SHP77 treated with DMSO at 0.1 percent for 48 hours (cell line): ENCODE results near the gene GSTO2.

Source experiments
- DNase-seq: peaks from one replicate; lab custom pipeline; 2025; lab: John Stamatoyannopoulos, UW

Gene GSTO2

DNA sequence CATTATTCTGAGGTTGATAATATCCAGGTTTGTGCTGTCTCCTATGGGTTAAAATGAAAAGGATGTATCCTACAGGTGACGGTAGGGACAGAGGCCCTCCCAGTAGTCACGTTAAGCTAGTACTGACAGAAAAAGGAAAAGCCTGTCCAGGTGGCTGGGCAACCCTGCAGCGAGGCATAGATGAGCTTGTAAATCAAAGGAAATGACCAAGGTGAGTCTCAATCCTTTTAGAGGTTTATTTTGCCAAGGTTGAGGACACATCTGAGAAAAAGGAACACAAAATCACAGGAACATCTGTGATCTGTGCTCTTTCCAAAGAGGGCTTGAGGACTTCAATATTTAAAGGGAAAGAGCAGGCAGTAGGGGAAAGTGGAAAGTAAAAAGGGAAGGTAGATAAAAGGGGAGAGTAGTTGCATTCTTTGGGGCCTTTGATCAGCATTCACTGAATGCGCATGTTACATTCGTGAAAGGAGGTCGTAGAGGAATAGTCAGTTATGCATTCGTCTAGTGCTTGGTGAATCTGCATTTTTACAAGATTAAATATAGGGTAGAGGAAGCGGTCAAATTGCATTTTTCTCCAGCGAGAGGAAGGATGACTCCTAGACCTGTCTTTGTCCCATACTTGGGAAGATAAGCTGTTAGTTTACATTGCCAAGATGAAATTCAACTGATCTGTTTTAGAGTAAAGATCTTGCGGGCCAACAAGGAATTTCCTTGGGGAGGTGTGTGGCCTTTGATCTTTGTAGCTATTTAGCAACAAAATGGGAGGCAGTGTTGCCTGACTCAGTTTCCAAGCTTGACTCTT is 15.2 kb upstream of the GSTO2 start:
- DNase-seq: no peak

DNA sequence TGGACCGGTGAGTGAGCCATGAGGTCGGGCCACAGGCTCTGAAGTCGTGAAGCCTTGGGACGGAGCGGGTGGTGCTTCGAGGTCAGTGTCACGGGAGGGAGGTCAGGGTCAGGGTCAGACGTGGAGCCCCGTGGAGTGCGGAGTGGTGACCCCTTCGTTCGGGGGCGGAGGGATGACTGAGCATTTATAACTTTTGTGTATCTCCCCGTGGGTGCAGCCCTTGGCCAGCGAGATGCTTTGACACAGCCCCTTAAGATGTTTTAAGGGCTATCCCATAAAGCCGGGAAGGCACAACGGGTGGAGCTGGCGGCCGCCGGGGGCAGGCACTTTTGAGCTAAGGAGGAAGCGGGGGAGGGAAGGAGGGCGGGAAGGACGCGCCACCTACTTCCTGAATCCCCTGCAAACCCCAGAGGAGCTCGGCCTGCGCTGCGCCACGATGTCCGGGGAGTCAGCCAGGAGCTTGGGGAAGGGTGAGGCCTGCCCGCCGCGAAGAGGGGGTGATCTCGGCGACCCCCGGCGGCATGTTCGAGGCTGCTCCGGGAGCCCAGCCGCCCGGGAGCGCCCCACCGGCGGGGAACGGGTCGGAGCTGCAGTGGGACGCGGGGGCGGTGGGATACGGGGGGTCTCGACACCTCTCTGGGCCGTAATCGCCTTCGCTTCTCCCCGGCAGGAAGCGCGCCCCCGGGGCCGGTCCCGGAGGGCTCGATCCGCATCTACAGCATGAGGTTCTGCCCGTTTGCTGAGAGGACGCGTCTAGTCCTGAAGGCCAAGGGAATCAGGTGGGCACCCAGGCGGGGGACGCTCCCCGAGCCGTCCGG is 14.3 kb upstream of the GSTO2 start, which contains the start of gene GSTO1:
GSTO1 (plus strand) TSS at position 400 of the 818 bp plus-strand sequence; CDS start at position 437, 37 bp downstream.
- DNase-seq: no peak

DNA sequence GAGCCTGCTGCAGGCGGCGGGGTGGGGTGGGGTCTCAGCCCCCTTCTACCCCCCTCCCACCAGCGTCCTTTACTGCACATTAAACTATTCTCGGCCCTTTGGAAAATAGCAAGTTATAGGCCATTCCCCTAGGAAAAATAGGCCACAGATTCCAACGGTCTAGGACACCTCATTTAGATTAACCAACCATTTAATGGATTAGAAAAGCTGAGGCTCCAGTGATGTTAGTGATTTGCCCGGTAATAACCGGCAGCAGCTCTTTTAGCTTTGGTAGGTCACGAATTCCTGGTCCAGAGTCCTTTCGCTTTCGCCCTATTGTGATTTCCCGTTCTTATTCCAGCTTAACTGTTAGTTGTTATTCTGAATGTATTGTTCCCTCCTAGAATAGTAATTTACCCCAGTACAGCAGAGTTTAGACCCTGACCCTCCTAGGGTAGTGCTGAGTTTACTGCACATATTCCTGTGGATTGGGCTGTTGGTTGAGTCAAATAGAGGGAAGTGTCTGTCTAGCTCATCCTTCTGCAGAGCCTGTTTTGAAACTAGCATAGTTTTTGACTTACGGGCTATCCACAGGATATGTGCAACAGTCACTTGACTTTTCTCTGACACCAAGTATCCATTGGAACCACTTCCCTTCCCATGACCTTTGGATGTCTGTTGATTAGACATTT is 13.5 kb upstream of the GSTO2 start:
- no peak for DNase-seq

DNA sequence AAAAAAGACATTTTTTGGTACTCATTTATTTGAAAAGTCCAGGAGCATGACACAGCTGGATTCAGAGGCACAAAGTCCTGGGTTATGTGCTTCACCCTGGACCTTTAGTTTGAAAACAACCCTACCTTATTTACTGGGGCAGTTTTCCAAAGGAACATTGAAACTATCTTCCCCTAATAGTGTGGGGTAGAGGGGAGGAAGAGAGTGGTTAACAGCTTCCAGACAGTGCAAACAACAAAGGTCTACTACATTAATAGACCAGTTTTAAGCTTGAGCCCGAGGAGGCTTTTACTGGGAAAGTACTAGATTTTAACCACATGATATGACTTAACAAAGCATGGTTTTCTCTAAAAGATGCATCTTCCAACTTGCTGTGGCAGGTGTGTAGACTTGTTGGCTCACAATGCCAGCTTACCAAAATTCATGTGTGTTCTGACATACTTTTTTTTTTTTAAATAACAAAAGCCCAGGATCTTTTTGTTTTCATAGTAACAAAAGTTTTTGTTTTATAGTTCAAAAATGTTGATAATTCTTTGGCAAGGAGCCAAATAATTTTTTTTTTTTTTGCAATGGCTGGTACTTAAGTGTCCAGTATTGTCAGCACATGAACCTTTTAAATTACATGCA is 12.5 kb upstream of the GSTO2 start:
- no peak for DNase-seq

DNA sequence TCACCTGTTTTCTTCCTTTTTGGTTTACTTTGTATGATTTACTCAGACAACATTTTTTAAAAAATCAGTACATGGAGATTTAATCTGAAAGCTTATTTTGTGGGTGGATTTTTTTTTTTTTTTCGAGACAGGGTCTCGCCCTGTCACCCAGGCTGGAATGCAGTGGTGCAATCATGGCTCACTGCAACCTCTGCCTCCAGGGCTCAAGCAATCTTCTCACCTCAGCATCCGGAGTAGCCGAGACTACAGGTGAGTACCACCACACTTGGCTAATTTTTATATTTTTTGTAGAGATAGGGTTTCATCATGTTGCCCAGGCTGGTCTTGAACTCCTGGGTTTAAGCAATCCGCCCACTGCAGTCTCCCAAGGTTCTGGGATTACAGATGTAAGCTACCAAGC is 11.7 kb upstream of the GSTO2 start:
- DNase-seq: no peak

DNA sequence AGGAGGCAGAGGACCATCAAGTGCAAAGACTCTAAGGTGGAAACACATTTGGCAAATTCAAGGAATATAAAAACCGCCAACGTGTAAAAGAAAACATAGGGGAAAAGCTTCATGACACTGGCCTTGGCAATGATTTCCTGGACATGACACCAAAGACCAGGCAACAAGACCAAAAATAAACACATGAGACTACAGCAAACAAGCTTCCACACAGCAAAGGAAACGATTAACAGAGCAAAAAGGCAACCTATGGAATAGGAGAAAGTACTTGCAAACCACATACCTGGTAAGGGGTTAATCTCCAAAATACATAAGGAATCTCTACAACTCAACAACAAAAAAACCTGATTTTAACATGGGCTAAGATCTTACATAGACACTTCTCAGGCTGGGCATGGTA is 10.8 kb upstream of the GSTO2 start:
- DNase-seq: no peak

DNA sequence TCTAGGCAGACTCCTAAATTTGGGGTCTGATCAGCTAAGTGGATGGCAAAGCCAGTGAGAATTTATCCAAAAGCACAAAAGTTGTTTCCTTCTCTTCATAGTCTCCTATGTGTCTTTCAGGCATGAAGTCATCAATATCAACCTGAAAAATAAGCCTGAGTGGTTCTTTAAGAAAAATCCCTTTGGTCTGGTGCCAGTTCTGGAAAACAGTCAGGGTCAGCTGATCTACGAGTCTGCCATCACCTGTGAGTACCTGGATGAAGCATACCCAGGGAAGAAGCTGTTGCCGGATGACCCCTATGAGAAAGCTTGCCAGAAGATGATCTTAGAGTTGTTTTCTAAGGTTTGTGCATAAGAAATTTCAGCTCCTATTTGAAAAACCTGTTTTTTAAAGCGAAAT is 9.5 kb upstream of the GSTO2 start:
- DNase-seq: no peak

DNA sequence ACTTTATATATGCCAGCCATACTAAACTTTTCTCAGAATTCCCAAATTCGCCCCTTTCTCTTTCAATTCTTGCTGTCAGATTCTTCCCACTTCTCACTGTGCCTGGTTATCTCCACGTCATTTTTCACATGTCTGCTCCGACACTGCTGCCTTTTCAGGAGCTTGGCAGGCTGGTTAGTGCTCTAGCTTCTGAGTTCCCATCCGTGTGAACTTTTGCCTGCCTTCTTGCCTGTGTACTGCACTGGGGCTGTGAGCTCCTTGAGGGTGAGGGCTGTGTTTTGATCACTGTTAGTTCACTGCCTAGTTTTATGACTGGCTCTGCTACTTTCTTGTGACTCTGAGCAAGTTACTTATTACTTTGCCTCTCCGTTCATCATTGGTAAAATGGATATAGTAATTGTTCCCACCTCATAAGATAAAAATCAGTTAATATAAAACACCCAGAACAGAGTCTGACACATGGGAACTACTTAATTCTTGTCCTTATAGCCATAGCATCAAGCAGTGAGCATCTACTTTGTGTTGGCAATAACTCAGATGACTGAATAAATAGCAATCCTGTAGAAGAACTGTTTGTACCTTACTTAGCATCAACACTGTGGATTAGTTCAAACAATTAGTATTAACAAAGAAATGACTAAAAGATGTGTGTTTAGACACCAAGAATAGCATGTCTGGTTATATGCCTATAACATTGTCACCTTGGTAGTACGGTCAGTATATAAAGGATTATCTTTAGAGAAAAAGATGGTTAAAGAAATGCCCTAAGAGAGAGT is 8.8 kb upstream of the GSTO2 start:
- DNase-seq: no peak

DNA sequence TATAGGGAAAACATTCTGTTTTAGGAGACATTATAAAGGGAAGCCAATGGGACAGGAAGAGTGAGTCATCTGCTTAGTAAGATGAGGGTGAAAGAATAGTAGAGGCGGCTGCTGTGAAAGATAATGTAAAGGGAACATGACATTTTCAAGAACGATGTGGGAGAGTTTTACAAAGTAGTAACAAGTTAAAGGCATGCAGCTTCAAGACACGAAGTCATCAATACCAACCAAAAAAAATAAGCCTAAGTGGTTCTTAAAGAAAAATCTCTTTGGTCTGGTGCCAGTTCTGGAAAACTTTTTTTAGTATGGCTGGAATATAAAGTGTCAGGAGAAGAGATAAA is 8.2 kb upstream of the GSTO2 start:
- no peak for DNase-seq

DNA sequence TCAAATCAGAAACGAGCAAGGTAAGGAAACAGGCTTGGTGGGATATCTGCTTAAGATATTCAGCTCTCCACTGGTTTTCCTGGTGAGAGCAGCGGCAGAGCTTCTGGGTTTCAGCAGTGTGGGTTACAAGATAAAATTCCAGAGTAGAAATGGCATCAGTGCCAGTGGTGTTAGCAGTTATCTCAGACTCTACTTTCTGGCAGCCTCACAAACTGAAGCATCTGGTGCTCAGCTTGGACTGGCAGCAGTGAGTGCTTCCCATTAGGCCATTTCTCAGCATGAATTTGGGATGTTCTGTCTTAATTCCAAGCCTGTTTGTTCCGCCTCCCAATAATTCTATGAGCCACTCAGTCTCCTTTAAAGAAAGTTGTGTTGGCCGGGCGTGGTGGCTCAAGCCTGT is 6.9 kb upstream of the GSTO2 start:
- no peak for DNase-seq

DNA sequence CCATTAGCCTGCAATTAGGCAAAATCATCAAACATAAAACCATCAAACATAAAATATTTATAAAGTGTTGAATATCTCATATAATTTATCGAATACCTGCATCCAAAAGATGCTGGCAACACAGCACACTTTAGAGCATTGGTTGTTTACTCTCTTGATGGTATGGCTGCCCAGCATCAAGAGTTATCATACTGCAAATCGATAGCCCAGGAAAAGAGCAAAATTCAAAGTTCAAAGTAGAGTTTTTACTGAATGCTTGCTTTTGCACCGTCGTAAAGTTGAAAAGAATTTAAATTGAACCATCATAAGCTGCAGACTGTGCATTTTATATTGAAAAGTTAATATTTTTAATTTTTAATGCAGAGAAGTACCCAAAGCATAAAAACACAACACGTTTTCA is 4.2 kb upstream of the GSTO2 start:
- DNase-seq: no peak

DNA sequence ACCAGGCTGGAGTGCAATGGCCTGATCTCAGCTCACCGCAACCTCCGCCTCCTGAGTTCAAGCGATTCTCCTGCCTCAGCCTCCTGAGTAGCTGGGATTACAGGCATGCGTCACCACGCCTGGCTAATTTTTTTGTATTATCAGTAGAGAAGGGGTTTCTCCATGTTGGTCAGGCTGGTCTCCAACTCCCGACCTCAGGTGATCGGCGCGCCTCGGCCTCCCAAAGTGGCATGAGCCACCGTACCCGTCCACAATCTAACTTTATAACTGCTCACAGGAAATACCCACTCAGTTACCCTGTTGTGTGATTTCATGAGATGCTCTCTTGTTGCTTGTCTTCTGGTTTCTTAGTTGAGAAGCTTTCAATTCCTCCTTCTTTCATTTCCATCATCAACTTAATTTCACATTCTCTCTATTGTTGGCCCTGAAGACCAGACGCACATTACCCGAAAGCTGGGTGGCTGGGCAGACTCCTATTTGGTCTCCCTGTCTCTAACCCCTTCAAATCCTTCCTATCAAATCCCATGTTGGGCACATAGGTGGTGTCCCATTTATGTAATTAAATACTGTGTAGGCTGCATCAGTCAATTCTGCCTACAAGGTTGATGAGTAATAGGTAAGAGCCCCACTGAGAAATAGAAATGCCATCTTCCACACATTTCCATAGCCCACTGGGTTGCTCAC is 1.1 kb upstream of the GSTO2 start:
- no peak for DNase-seq

DNA sequence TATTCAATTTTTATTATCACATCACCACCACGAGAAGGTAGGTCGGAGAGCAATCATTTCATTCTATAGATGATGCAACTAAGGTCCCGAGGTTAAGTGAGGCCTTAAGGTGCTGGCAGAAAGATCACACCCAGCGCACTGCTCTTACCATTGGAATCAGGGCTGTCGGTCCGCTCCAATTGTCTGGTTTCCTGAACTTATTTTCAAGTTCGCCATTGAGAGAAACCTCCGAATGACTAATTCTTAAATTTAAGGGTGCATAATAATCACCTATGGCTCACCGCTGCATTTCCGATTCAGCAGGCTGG is 625 bp upstream of the GSTO2 start:
- no peak for DNase-seq

DNA sequence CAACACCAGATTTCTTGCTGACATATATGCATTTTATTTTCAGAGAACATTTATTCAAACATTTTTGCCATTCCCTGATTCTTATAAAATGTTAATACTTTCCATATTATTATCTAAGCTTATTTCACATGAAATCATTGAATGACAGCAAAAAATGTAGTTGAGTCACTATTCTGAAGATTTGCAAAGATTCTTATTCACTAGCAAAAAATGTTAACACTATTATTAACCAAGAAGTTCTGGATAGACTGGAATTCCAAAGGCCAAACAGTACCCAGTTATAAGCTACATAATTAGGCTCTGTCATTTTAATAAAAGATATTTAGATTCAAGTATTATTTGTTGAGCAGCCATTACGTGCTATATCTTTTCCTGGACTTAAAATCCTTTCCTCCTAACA is 4.3 kb downstream of the GSTO2 start:
- DNase-seq: no peak

DNA sequence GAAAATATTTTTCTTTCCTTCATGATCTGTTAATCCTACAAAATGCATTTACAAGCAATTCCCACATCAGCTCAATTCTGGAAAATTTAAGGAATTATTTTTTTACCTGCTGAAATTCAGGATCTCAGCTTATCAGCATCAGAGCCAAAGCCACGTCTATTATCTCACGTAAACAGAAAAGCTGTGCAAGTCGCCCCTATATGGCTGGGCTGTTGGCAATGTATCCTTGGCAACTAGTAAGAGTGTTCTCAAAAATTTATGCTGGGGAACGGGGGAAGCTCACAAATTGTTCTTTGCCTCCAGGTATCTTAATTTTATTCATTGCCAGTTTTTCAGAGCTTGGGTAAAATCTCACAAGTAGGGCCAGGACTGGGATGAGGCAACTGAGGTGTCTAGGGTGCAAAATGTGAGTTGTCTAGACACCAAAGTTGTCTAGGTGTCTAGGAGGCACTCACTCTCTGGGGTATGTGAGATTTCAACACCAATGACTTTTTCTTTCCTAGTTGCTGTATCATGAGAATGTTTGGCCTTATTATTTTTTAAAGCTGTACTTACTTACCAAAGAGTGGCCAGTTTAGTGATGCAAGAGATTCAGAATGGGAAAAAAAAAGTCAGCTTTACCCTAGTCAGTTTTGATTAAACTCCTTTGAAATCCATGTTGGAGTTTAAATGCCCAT is 5.1 kb downstream of the GSTO2 start:
- no peak for DNase-seq

DNA sequence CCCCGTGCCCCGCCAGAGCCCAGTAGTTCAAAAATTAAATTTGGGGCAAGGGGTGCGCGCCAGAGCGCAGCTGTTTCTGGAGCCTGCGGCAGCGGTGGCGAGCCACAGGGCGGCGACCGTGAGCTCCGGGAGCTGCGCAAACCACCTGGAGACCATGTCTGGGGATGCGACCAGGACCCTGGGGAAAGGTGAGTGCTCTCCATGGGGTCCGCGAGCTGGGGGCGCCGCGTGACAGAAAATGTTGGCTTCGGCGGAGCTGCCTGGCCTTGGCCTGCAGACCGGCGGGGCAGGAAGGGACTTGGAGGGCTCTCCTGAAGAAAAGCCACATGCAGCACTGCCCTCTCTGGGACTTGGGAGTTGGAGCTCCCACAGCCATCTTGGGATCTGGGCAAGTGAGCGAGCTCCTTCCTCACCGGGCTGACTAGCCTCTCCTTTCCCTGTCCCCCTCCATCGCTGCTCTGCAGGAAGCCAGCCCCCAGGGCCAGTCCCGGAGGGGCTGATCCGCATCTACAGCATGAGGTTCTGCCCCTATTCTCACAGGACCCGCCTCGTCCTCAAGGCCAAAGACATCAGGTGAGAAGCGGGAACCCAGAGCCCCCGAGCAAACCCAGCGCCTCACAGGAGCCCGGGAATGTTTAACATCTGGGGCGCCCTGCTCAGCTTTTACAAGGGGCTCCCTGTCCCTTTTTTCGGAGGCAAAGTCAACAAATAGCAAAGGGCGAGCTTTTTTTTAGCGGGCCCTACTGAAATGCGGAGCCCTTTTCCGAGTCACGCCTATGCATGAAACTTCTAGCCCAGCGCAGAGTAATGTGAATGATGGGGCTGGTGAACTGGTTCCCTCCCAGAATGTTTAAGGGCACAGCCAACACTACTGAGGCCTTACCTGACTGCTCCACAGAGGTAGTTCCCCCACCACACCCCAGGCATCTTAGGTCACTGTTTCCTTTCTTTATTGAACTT is 6.1 kb downstream of the GSTO2 start:
- no peak for DNase-seq

DNA sequence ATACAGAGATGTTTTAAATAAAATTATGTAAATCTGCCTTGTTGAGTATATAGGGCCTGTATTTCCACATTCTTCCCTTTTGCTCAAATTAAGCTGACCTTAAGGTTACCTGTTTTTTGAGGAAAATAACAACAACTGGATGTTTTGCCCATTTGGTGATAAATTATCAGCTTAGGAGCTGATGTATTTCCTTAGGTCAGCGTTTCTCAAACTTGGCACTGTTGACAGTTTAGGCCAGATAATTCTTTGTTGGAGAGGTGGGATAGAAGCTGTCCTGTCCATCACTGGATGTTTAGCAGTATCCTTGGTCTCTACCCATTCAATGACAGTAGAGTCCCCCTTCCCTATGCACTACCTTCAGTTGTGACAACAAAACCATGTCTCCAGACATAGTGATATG is 7.2 kb downstream of the GSTO2 start:
- DNase-seq: no peak

DNA sequence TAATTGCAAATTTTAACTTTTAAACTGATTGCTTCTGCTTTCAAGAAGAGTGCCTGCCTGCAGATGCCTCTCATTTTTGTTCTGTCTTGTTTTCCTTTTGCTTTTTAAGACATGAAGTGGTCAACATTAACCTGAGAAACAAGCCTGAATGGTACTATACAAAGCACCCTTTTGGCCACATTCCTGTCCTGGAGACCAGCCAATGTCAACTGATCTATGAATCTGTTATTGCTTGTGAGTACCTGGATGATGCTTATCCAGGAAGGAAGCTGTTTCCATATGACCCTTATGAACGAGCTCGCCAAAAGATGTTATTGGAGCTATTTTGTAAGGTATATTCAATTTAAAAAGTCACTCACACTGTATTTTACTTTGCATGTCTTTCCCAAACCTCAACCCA is 8.8 kb downstream of the GSTO2 start:
- no peak for DNase-seq

DNA sequence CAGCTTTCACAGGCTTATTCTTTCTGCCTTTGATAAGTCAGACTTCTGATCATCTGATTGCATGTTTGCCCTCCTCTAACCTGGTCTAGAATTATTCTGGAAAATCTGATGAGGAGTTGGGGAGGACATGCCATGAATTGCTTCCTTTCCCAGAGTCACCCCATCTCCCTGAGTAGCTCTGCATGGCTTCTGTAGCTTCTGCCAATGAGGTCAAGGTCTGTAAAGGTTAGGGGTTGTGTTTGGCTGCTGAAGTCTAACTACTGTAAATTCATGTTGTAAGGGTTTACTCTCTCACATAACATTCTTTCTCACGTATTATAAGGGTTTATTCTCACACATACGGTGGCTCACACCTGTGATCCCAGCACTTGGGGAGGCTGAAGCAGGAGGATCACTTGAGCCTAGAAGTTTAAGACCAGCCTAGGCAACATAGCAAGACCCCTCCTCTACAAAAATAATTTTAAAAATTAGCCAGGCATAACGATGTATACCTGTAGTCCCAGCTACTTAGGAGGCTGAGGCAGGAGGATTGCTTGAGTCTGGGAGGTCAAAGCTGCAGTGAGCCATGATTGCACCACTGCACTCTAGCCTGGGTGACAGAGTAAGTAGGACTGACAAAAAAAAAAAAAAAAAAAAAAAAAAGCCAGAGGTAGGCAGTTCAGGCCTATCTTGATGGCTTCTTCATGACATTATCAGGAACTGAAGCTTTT is 10.7 kb downstream of the GSTO2 start:
- DNase-seq: no peak
